ENCODE results near the gene RPP40.

DNA sequence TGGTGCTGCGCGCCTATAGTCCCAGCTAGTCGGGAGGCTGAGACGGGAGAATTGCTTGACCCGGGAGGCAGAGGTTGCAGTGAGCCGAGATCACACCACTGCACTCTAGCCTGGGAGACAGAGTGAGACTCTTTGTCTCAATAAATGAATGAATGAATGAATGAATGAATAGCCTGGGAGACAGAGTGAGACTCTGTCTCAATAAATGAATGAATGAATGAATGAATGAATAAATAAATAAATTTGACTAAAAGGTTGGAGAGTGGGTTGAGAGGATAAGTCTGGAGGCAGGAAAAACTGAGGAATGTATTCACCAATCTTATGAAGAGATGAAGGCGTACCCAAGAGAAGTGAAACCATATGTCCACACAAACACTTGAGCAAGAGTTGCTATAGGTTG lies 24.5 kb upstream of the RPP40 start:
- TF ChIP-seq, protein P1, sequence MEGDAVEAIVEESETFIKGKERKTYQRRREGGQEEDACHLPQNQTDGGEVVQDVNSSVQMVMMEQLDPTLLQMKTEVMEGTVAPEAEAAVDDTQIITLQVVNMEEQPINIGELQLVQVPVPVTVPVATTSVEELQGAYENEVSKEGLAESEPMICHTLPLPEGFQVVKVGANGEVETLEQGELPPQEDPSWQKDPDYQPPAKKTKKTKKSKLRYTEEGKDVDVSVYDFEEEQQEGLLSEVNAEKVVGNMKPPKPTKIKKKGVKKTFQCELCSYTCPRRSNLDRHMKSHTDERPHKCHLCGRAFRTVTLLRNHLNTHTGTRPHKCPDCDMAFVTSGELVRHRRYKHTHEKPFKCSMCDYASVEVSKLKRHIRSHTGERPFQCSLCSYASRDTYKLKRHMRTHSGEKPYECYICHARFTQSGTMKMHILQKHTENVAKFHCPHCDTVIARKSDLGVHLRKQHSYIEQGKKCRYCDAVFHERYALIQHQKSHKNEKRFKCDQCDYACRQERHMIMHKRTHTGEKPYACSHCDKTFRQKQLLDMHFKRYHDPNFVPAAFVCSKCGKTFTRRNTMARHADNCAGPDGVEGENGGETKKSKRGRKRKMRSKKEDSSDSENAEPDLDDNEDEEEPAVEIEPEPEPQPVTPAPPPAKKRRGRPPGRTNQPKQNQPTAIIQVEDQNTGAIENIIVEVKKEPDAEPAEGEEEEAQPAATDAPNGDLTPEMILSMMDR (conservative IDR thresholded peaks at IDR 0.05; ENCODE audit: low read depth, low read length), result no peak
- TF ChIP-seq EZH2phosphoT487 (IDR thresholded peaks at IDR 0.05; ENCODE audit: borderline replicate concordance, low read length), result no peak

Measured in PC-3 (cell line).